HG03460 (cell line): ENCODE results near the gene NANOS3.

Source experiments
- ATAC-seq: cut with Tn5 transposase; IDR thresholded peaks from one replicate; pipeline ENCODE4 v1.9.1; 2021; ENCODE audit not compliant: unreplicated experiment

NANOS3 gene

GRCh38 chr19:13876834-13877233 lies at the start of gene NANOS3:
NANOS3 (plus strand) TSS chr19:13877134; CDS start chr19:13877249, 115 bp downstream.
- no peak for ATAC-seq

- ATAC-seq: no peak
These were observed 49.3 kb upstream of the NANOS3 start for GRCh38 chr19:13827656-13828055.

- no peak for ATAC-seq
These were observed 46.7 kb upstream of the NANOS3 start for GRCh38 chr19:13830114-13830740.

- ATAC-seq: no peak
These were observed 46.0 kb upstream of the NANOS3 start for GRCh38 chr19:13830741-13831536.

- no peak for ATAC-seq
These were observed 45.1 kb upstream of the NANOS3 start for GRCh38 chr19:13831537-13832467.

GRCh38 chr19:13833330-13834243 lies 43.3 kb upstream of the NANOS3 start:
- ATAC-seq: peak; percentile 54

GRCh38 chr19:13834244-13835069 lies 42.5 kb upstream of the NANOS3 start:
- ATAC-seq: no peak

GRCh38 chr19:13835791-13836723 lies 40.9 kb upstream of the NANOS3 start:
- ATAC-seq: no peak

GRCh38 chr19:13838435-13839129 lies 38.4 kb upstream of the NANOS3 start:
- ATAC-seq: no peak

- peak; percentile 32 for ATAC-seq
These were observed 37.6 kb upstream of the NANOS3 start for GRCh38 chr19:13839130-13839937.

- no peak for ATAC-seq
These were observed 37.0 kb upstream of the NANOS3 start for GRCh38 chr19:13839938-13840304.

- no peak for ATAC-seq
These were observed 36.4 kb upstream of the NANOS3 start for GRCh38 chr19:13840305-13841085.

- ATAC-seq: no peak
These were observed 35.6 kb upstream of the NANOS3 start for GRCh38 chr19:13841086-13841961.

- no peak for ATAC-seq
These were observed 35.0 kb upstream of the NANOS3 start for GRCh38 chr19:13841962-13842290.

GRCh38 chr19:13842291-13843103 lies 34.4 kb upstream of the NANOS3 start:
- no peak for ATAC-seq
